ENCODE data around the gene ZNF814.
"Not testable (repeated sequence)": the region's sequence is repeated elsewhere in the genome, so short reads cannot be mapped to it uniquely, and the experiment has no call there.

The ZNF814 gene

DNA sequence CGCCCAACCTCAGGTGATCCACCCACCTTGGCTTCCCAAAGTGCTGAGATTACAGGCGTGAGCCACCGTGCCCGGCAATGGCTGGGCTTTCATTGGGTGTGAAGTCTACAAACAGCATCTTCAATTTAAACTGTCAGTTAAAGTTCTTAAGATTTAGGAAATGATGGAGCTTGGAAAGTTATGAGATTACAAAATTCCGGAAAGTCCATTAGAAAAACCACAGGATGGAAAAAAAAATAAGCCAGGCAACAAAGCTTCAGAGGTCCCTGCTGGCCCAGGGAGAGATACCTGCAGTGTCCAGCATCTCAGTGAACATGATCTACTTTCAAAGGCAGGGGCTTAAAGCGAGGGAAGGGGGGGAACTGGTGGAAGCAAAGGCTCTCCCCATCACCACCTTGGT lies 63.3 kb downstream of the ZNF814 start:
- in situ Hi-C loops (cut with MboI; ENCODE audit: low pct_unique_long_range_greater_than_20kb, low sequenced_read_pairs, unreplicated experiment) = no loop called here
- TF ChIP-seq CTCF (IDR thresholded peaks at IDR 0.05; ENCODE audit: extremely low read depth, insufficient read depth, missing control alignments) = no peak
- no peak for DNase-seq (ENCODE audit: low spot score)

GRCh38 chr19:57823608-57824007 lies 65.2 kb downstream of the ZNF814 start:
- in situ Hi-C loops (cut with MboI; ENCODE audit: low pct_unique_long_range_greater_than_20kb, low sequenced_read_pairs, unreplicated experiment); DNase-seq (ENCODE audit: low spot score): not testable (repeated sequence)

- in situ Hi-C loops (cut with MboI; ENCODE audit: low pct_unique_long_range_greater_than_20kb, low sequenced_read_pairs, unreplicated experiment); DNase-seq (ENCODE audit: low spot score): not testable (repeated sequence)
These were observed 65.7 kb downstream of the ZNF814 start for GRCh38 chr19:57823155-57823554.

DNA sequence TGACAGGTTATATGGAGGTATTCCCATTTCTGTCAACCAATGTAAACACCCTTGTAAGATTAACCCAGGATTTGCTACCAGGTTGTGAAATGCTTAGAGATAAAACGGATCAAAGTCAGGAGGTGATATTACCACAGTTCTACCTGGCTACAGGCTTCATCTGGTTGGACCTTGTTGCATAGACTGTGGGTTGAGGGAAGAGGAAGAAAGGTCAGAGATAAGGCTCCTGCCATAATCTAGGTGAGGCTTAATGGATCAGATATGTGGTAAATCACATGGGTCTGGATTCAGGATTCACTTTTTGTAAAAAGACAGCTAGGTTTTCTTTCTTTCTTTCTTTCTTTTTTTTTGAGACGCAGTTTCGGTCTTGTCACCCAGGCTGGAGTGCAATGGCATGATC lies 67.3 kb downstream of the ZNF814 start:
- in situ Hi-C loops (cut with MboI; ENCODE audit: low pct_unique_long_range_greater_than_20kb, low sequenced_read_pairs, unreplicated experiment); DNase-seq (ENCODE audit: low spot score): not testable (repeated sequence)

DNA sequence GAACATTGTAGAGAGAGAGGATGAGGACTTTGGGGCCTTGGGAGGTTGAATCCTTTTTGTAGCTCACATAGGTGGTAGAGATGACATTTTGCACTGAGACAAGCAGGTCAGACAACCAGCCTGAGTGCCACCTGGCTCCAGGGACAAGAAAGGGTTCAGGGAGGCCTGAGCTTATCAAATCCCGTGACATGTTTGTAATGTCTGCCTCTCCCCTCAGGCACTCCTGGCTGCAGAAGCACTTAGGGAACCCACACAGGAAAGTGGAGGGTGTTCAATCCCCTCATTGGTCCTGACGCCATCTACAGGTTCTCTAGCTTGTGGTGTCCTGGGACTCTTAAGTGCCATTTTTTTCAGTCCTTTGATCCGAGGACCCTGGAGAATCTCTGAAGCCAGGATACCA lies 67.7 kb downstream of the ZNF814 start:
- DNase-seq (ENCODE audit: low spot score); in situ Hi-C loops (cut with MboI; ENCODE audit: low pct_unique_long_range_greater_than_20kb, low sequenced_read_pairs, unreplicated experiment): not testable (repeated sequence)

- no peak for DNase-seq (ENCODE audit: low spot score)
- in situ Hi-C loops (cut with MboI; ENCODE audit: low pct_unique_long_range_greater_than_20kb, low sequenced_read_pairs, unreplicated experiment) = no loop called here
- no peak for TF ChIP-seq CTCF (IDR thresholded peaks at IDR 0.05; ENCODE audit: extremely low read depth, insufficient read depth, missing control alignments)
These were observed 68.2 kb downstream of the ZNF814 start for GRCh38 chr19:57820599-57820998.

GRCh38 chr19:57819475-57820148 lies 69.2 kb downstream of the ZNF814 start:
- peak; percentile 22 for TF ChIP-seq CTCF (IDR thresholded peaks at IDR 0.05; ENCODE audit: extremely low read depth, insufficient read depth, missing control alignments)
- peak; percentile 92 for DNase-seq (ENCODE audit: low spot score)
- in situ Hi-C loops (cut with MboI; ENCODE audit: low pct_unique_long_range_greater_than_20kb, low sequenced_read_pairs, unreplicated experiment) = no loop called here

DNA sequence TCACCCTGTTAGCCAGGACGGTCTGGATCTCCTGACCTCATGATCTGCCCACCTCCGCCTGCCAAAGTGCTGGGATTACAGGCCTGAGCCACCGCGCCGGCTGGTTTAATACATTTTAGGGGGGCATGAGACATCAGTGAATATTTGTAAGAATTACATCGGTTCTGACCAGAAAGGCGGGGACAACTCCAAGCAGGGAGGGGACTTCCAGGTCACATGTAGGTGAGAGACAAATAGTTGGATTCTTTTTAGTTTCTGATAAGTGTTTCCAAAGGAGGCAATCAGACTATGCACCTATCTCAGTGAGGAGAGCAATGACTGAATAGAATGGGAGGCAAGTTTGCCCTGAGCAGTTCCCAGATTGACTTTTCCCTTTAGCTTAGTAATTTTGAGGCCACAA lies 70.5 kb downstream of the ZNF814 start:
- in situ Hi-C loops (cut with MboI; ENCODE audit: low pct_unique_long_range_greater_than_20kb, low sequenced_read_pairs, unreplicated experiment) = no loop called here
- no peak for DNase-seq (ENCODE audit: low spot score)
- no peak for TF ChIP-seq CTCF (IDR thresholded peaks at IDR 0.05; ENCODE audit: extremely low read depth, insufficient read depth, missing control alignments)

DNA sequence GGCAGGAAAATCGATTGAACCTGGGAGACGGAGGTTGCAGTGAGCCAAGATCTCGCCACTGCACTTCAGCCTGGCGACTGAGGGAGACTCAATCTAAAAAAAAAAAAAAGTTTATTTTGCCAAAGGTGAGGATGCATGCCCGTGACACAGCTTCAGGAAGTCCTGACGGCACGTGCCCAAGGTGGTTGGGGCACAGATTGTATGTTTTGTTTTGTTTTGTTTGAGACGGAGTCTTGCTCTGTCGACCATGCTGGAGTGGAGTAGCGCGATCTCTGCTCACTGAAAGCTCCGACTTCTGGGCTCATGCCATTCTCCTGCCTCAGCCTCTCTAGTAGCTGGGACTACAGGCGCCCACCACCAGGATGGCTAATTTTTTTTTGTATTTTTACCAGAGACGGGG lies 70.9 kb downstream of the ZNF814 start:
- no peak for DNase-seq (ENCODE audit: low spot score)
- in situ Hi-C loops (cut with MboI; ENCODE audit: low pct_unique_long_range_greater_than_20kb, low sequenced_read_pairs, unreplicated experiment) = no loop called here
- no peak for TF ChIP-seq CTCF (IDR thresholded peaks at IDR 0.05; ENCODE audit: extremely low read depth, insufficient read depth, missing control alignments)

Measured in GM13977 (cell line).